ENCODE results near the gene ZNF341.
"Not testable (repeated sequence)": the region's sequence is repeated elsewhere in the genome, so short reads cannot be mapped to it uniquely, and the experiment has no call there.

The ZNF341 gene

DNA sequence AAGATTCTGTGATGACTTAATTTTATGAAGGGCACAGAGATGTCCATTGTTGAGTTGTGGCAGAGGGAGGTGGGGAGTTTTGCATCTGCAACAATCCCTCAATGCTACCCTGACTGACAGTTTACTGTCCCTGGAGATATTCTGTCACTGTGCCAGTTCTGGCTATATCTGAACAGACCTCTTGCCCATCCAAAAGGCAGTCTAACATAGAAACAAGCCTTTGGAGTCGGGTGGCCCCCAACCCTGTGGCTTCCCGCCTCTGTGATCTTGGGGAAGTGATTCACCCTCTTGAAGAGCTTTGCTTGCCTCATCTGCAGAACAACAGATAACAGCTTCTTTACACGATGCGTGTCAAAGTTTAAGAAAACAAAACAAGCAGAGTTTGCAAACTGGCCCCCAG lies 41.8 kb upstream of the ZNF341 start:
- Histone ChIP-seq H3K27ac (ENCODE audit: low read length) (no peak overlapping the region), H3K9ac (ENCODE audit: low read length in 2 of 2) (no peak overlapping the region), H3K4me3 (ENCODE audit: low read length in 2 of 2) (no peak overlapping the region), H3K4me1 (ENCODE audit: control insufficient read depth, insufficient read depth, low read length) (peaks cover 23% of the 10 kb centered on the region), H3K36me3 (ENCODE audit: control insufficient read depth in 2 of 2, insufficient read depth in 2 of 2, low read length in 2 of 2) (no peaks in the 10 kb centered on the region), H3K9me3 (ENCODE audit: control insufficient read depth in 2 of 2, low read length in 2 of 2) (no peaks in the 10 kb centered on the region), H3K27me3 (ENCODE audit: control insufficient read depth in 1 of 2, insufficient read depth in 2 of 2, low read length in 2 of 2) (no peaks in the 10 kb centered on the region)

DNA sequence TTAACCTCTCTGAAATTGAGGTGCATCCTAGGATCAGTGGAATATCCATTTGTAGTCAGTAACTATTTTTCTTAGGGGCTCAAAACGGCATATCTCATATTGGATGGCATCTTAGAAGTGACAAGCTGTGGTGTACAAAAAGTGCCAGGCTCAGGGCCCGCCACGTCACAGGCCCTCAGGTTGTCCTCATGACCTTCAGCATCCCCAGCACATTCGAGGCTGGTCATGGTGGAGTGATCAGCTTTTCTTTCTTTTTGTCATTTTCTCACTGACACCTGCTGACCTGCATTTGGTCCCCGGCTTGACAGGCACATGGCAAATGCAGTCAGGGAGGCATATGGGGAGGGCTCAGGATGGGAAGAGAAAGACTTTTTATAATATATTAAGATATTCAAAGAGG lies 38.5 kb upstream of the ZNF341 start:
- H3K9ac ChIP-seq (ENCODE audit: low read length in 2 of 2): no peak overlapping the region
- no peaks in the 10 kb centered on the region for H3K9me3 ChIP-seq (ENCODE audit: control insufficient read depth in 2 of 2, low read length in 2 of 2)
- H3K27me3 ChIP-seq (ENCODE audit: control insufficient read depth in 1 of 2, insufficient read depth in 2 of 2, low read length in 2 of 2): no peaks in the 10 kb centered on the region
- peaks cover 26% of the 10 kb centered on the region for H3K4me1 ChIP-seq (ENCODE audit: control insufficient read depth, insufficient read depth, low read length)
- no peak overlapping the region for H3K4me3 ChIP-seq (ENCODE audit: low read length in 2 of 2)
- H3K36me3 ChIP-seq (ENCODE audit: control insufficient read depth in 2 of 2, insufficient read depth in 2 of 2, low read length in 2 of 2): no peaks in the 10 kb centered on the region
- no peak overlapping the region for H3K27ac ChIP-seq (ENCODE audit: low read length)

DNA sequence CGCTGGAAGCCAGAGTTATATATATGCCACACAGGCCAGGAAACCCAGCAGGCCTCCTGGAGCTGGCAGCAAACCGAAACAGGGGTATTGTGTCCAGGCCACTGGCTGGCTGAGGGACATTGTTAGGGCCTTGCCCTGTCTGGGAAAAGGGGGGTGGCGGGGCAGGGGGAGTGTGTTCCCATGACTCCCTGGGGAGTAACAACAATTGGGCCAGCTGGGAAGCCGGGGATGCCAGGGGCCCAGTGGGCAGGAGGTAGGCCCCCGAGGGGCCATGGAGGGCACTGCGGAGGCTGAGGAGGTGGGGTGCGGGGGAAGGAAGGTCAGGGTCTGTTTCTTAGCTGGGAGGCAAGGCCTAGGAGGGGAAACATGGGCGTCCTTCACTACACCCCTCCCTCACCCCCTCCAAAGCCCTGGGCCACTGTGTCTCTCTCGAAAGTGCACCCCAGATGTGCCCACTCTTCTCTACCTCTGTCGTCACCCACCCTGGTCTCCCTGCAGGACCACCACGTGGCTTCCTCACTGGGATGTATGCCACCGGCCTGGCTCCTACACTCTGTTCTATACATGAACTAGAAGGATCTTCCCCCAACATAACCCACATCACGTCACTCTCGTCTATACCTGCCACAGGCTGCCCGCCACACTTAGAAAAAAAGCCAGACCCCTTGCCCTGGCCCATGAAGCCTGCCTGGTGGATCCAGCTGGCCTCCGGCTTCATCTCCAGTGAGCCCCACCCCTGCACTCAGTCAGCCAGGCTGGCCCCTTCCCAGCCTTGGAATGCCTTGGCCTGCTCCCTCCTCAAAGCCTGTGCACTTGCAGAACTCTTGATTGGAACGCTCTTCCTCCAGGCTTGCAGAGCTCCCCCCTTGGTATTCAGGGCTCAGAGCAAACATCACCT lies 37.8 kb upstream of the ZNF341 start:
- no peak overlapping the region for H3K9ac ChIP-seq (ENCODE audit: low read length in 2 of 2)
- no peak overlapping the region for H3K4me3 ChIP-seq (ENCODE audit: low read length in 2 of 2)
- H3K9me3 ChIP-seq (ENCODE audit: control insufficient read depth in 2 of 2, low read length in 2 of 2): no peaks in the 10 kb centered on the region
- H3K4me1 ChIP-seq (ENCODE audit: control insufficient read depth, insufficient read depth, low read length): peaks cover 26% of the 10 kb centered on the region
- no peaks in the 10 kb centered on the region for H3K27me3 ChIP-seq (ENCODE audit: control insufficient read depth in 1 of 2, insufficient read depth in 2 of 2, low read length in 2 of 2)
- no peak overlapping the region for H3K27ac ChIP-seq (ENCODE audit: low read length)
- no peaks in the 10 kb centered on the region for H3K36me3 ChIP-seq (ENCODE audit: control insufficient read depth in 2 of 2, insufficient read depth in 2 of 2, low read length in 2 of 2)

DNA sequence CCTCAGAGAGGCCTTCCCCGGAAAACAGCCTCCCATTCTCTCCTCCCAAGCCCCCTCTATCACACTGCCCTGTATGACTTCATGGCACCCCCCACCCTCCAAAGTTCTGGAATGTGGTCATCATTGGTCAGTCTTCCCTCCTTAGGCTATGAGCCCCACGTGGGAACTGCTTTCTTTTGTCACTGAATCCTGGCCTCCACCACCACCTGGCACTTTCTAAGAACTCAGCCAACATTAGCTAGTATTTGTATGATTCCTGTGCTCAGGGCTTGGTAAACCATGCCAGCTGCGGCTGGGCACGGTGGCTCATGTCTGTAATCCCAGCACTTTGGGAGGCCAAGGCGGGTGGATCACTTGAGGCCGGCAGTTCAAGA lies 37.2 kb upstream of the ZNF341 start:
- Histone ChIP-seq H3K9me3 (ENCODE audit: control insufficient read depth in 2 of 2, low read length in 2 of 2) (no peaks in the 10 kb centered on the region), H3K9ac (ENCODE audit: low read length in 2 of 2) (no peak overlapping the region), H3K27ac (ENCODE audit: low read length) (no peak overlapping the region), H3K4me3 (ENCODE audit: low read length in 2 of 2) (no peak overlapping the region), H3K27me3 (ENCODE audit: control insufficient read depth in 1 of 2, insufficient read depth in 2 of 2, low read length in 2 of 2) (no peaks in the 10 kb centered on the region), H3K4me1 (ENCODE audit: control insufficient read depth, insufficient read depth, low read length) (peaks cover 26% of the 10 kb centered on the region), H3K36me3 (ENCODE audit: control insufficient read depth in 2 of 2, insufficient read depth in 2 of 2, low read length in 2 of 2) (no peaks in the 10 kb centered on the region)

DNA sequence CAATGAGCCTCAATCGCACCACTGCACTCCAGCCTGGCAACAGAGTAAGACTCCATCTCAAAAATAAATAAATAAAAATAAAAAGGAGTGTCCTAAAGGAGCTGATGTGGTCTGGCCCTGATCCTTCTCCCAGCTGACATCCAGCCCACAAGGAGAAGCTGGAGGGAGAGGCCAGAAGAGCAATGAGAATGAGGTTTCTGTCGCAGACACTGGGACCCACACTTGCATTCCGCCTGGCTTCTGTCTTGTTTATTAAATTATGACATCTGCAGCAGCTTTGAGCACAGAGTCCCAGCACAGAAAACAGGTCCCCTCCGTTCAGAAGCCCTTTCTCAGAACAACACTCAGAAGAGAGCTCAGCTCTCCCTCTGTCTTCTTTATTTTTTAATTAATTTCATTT lies 35.3 kb upstream of the ZNF341 start:
- H3K27me3 ChIP-seq (ENCODE audit: control insufficient read depth in 1 of 2, insufficient read depth in 2 of 2, low read length in 2 of 2): no peaks in the 10 kb centered on the region
- no peaks in the 10 kb centered on the region for H3K9me3 ChIP-seq (ENCODE audit: control insufficient read depth in 2 of 2, low read length in 2 of 2)
- H3K9ac ChIP-seq (ENCODE audit: low read length in 2 of 2): no peak overlapping the region
- H3K27ac ChIP-seq (ENCODE audit: low read length): peak overlapping the region; percentile 62
- H3K4me1 ChIP-seq (ENCODE audit: control insufficient read depth, insufficient read depth, low read length): peaks cover 26% of the 10 kb centered on the region
- H3K4me3 ChIP-seq (ENCODE audit: low read length in 2 of 2): no peak overlapping the region
- no peaks in the 10 kb centered on the region for H3K36me3 ChIP-seq (ENCODE audit: control insufficient read depth in 2 of 2, insufficient read depth in 2 of 2, low read length in 2 of 2)

DNA sequence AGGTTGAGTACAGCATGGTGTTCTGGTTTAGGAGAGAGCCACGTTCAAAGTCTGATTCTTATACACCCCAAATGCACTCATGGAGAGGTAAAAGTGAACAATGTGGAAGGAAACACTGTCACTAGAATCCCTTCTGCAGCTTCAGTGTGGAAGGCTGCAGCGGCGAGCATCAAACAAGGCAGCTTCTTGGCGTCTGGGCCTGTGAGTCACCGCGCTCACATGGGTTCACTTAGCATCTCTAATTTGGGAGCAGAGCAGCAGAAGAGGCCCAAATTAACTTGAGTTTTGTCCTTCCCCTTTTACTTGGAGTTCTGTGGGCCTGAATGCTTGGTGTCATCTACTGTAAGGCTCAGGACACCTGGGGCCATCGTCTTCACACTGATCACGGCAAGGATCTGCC lies 34.7 kb upstream of the ZNF341 start:
- H3K27ac ChIP-seq (ENCODE audit: low read length): peak overlapping the region; percentile 62

DNA sequence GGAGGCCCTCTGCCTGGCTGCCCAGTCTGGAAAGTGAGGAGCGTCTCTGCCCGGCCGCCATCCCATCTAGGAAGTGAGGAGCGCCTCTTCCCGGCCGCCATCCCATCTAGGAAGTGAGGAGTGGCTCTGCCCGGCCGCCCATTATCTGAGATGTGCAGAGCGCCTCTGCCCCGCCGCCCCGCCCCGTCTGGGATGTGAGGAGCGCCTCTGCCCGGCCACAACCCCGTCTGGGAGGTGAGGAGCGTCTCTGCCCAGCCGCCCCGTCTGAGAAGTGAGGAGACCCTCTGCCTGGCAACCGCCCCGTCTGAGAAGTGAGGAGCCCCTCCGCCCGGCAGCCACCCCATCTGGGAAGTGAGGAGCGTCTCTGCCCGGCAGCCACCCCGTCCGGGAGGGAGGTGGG lies 32.8 kb upstream of the ZNF341 start:
- H3K4me1 ChIP-seq (ENCODE audit: control insufficient read depth, insufficient read depth, low read length): peaks cover 30% of the 10 kb centered on the region
- not testable (repeated sequence) for H3K9ac ChIP-seq (ENCODE audit: low read length in 2 of 2); H3K27me3 ChIP-seq (ENCODE audit: control insufficient read depth in 1 of 2, insufficient read depth in 2 of 2, low read length in 2 of 2); H3K27ac ChIP-seq (ENCODE audit: low read length); H3K36me3 ChIP-seq (ENCODE audit: control insufficient read depth in 2 of 2, insufficient read depth in 2 of 2, low read length in 2 of 2); H3K9me3 ChIP-seq (ENCODE audit: control insufficient read depth in 2 of 2, low read length in 2 of 2); H3K4me3 ChIP-seq (ENCODE audit: low read length in 2 of 2)

More for the DNA sequence above, 34.7 kb upstream of the ZNF341 start:
- no peak overlapping the region for H3K4me3 ChIP-seq (ENCODE audit: low read length in 2 of 2)
- H3K9me3 ChIP-seq (ENCODE audit: control insufficient read depth in 2 of 2, low read length in 2 of 2): no peaks in the 10 kb centered on the region
- no peak overlapping the region for H3K9ac ChIP-seq (ENCODE audit: low read length in 2 of 2)
- no peaks in the 10 kb centered on the region for H3K36me3 ChIP-seq (ENCODE audit: control insufficient read depth in 2 of 2, insufficient read depth in 2 of 2, low read length in 2 of 2)
- peaks cover 26% of the 10 kb centered on the region for H3K4me1 ChIP-seq (ENCODE audit: control insufficient read depth, insufficient read depth, low read length)
- H3K27me3 ChIP-seq (ENCODE audit: control insufficient read depth in 1 of 2, insufficient read depth in 2 of 2, low read length in 2 of 2): no peaks in the 10 kb centered on the region

DNA sequence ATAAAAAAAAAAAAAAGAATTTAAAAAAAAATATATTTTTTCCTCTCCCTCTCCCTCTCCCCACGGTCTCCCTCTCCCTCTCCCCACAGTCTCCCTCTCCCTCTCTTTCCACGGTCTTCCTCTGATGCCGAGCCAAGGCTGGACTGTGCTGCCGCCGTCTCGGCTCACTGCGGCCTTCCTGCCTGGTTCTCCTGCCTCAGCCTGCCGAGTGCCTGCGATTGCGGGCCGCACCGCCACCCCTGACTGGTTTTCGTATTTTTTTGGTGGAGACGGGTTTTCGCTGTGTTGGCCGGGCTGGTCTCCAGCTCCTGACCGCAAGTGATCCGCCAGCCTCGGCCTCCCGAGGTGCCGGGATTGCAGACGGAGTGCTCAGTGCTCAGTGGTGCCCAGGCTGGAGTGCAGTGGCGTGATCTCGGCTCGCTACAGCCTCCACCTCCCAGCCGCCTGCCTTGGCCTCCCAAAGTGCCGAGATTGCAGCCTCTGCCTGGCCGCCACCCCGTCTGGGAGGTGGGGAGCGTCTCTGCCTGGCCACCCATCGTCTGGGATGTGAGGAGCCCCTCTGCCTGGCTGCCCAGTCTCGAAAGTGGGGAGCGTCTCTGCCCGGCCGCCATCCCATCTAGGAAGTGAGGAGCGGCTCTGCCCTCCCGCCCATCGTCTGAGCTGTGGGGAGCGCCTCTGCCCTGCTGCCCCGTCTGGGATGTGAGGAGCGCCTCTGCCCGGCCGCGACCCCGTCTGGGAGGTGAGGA lies 30.9 kb upstream of the ZNF341 start:
- not testable (repeated sequence) for H3K9me3 ChIP-seq (ENCODE audit: control insufficient read depth in 2 of 2, low read length in 2 of 2); H3K4me3 ChIP-seq (ENCODE audit: low read length in 2 of 2); H3K27ac ChIP-seq (ENCODE audit: low read length); H3K9ac ChIP-seq (ENCODE audit: low read length in 2 of 2); H3K27me3 ChIP-seq (ENCODE audit: control insufficient read depth in 1 of 2, insufficient read depth in 2 of 2, low read length in 2 of 2); H3K36me3 ChIP-seq (ENCODE audit: control insufficient read depth in 2 of 2, insufficient read depth in 2 of 2, low read length in 2 of 2)
- peaks cover 23% of the 10 kb centered on the region for H3K4me1 ChIP-seq (ENCODE audit: control insufficient read depth, insufficient read depth, low read length)

DNA sequence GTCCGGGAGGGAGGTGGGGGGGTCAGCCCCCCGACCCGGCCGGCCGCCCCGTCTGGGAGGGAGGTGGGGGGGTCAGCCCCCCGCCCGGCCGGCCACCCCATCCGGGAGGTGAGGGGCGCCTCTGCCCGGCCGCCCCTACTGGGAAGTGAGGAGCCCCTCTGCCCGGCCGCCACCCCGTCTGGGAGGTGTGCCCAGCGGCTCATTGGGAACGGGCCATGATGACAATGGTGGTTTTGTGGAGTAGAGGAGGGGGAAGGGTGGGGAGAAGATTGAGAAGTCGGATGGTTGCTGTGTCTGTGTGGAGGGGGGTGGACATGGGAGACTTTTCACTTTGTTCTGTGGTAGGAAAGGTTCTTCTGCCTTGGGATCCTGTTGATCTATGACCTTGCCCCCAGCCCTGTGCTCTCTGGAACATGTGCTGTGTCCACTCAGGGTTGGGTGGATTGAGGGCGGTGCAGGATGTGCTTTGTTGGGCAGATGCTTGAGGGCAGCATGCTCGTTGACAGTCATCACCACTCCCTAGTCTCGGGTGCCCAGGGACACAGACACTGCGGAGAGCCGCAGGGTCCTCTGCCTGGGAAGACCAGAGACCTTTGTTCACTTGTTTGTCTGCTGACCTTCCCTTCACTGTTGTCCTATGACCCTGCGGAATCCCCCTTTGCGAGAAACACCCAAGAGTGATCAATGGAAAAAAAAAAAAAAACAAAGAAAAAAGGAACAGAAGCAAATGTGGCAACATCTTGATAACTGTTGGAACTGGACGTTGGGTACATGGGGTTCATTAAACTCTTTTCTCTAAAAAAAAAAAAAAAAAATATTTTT lies 30.0 kb upstream of the ZNF341 start:
- Histone ChIP-seq H3K4me1 (ENCODE audit: control insufficient read depth, insufficient read depth, low read length) (peaks cover 17% of the 10 kb centered on the region), H3K9me3 (ENCODE audit: control insufficient read depth in 2 of 2, low read length in 2 of 2) (no peaks in the 10 kb centered on the region), H3K4me3 (ENCODE audit: low read length in 2 of 2) (no peak overlapping the region), H3K9ac (ENCODE audit: low read length in 2 of 2) (no peak overlapping the region), H3K27me3 (ENCODE audit: control insufficient read depth in 1 of 2, insufficient read depth in 2 of 2, low read length in 2 of 2) (no peaks in the 10 kb centered on the region), H3K27ac (ENCODE audit: low read length) (no peak overlapping the region), H3K36me3 (ENCODE audit: control insufficient read depth in 2 of 2, insufficient read depth in 2 of 2, low read length in 2 of 2) (no peaks in the 10 kb centered on the region)

DNA sequence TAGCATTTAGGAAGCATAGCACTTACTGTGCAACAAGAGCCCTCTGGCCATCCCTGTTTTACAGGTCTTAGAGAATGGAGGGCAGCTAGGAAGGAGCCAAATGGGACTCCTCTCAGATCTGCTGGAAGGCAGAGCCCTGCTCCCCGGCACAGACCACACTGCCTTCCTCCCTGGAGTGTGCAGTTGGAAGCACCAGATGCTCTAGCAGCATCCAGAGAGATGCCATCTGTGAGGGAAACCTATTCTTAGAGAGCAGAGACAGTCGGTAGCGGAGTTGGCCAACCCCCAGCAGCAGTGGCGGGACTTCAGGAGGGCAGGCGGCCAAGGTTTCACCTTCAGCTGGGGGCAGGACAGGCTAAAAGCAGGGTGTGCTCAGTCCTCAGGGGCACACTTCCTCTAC lies 28.9 kb upstream of the ZNF341 start:
- Histone ChIP-seq H3K27ac (ENCODE audit: low read length) (no peak overlapping the region), H3K27me3 (ENCODE audit: control insufficient read depth in 1 of 2, insufficient read depth in 2 of 2, low read length in 2 of 2) (no peaks in the 10 kb centered on the region), H3K9ac (ENCODE audit: low read length in 2 of 2) (peak overlapping the region in 1 of 2 donors; percentile 13), H3K9me3 (ENCODE audit: control insufficient read depth in 2 of 2, low read length in 2 of 2) (no peaks in the 10 kb centered on the region), H3K36me3 (ENCODE audit: control insufficient read depth in 2 of 2, insufficient read depth in 2 of 2, low read length in 2 of 2) (peaks cover 7 to 9% of the 10 kb centered on the region in 2 donors), H3K4me3 (ENCODE audit: low read length in 2 of 2) (no peak overlapping the region), H3K4me1 (ENCODE audit: control insufficient read depth, insufficient read depth, low read length) (peaks cover 7% of the 10 kb centered on the region)

All from stomach smooth muscle (tissue), 2 donors.